Activated T-helper 17 cell treated with anti-CD3 and anti-CD28 coated beads, Interleukin-2, amount 50 U/mL, for 72 hours (primary cell): ENCODE measurements around the gene NUTM2E. TPM values are rescaled to one million over a fixed set of nuclear protein-coding genes. Genes with fewer than 3 reads are reported as not detected.
"Not testable (repeated sequence)": the region's sequence is repeated elsewhere in the genome, so short reads cannot be mapped to it uniquely, and the experiment has no call there.

ENCODE experiments used
- ATAC-seq: fragments of 150-1000 bp; cut with Tn5 transposase; replicated peaks from 2 replicates; pipeline ENCODE4 v1.10.0; 2021; ENCODE audit warnings: mild to moderate bottlenecking, moderate library complexity
- H3K27ac Mint-ChIP-seq: one replicate; pipeline ENCODE4 v1.8.0; 2022; ENCODE audit warnings: mixed read lengths
- H3K27me3 Mint-ChIP-seq: one replicate; pipeline ENCODE4 v1.8.0; 2022; ENCODE audit warnings: mixed read lengths
- H3K36me3 Mint-ChIP-seq: one replicate; pipeline ENCODE4 v1.8.0; 2022; ENCODE audit warnings: low read depth, mild to moderate bottlenecking, mixed read lengths
- H3K4me1 Mint-ChIP-seq: one replicate; pipeline ENCODE4 v1.8.0; 2022; ENCODE audit warnings: mixed read lengths
- H3K4me3 Mint-ChIP-seq: one replicate; pipeline ENCODE4 v1.8.0; 2022; ENCODE audit warnings: mild to moderate bottlenecking, mixed read lengths
- H3K9me3 Mint-ChIP-seq: one replicate; pipeline ENCODE4 v1.8.0; 2022; ENCODE audit warnings: mixed read lengths
- total RNA-seq, 2 donors: library from RNA; stranded (reverse); gene quantifications; one replicate each; pipeline ENCODE4 v1.2.3, GENCODE V29; 2022

The NUTM2E gene, protein sequence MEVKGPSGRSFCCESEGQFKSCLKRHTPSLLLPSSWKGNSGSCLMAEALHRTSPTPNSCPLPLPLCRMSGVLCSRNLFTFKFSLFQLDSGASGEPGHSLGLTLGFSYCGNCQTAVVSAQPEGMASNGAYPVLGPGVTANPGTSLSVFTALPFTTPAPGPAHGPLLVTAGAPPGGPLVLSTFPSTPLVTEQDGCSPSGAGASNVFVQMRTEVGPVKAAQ (N-terminal part only)
- under 1 TPM in 1 of 2 donors, not detected in 1; 0.28 TPM for total RNA-seq

DNA sequence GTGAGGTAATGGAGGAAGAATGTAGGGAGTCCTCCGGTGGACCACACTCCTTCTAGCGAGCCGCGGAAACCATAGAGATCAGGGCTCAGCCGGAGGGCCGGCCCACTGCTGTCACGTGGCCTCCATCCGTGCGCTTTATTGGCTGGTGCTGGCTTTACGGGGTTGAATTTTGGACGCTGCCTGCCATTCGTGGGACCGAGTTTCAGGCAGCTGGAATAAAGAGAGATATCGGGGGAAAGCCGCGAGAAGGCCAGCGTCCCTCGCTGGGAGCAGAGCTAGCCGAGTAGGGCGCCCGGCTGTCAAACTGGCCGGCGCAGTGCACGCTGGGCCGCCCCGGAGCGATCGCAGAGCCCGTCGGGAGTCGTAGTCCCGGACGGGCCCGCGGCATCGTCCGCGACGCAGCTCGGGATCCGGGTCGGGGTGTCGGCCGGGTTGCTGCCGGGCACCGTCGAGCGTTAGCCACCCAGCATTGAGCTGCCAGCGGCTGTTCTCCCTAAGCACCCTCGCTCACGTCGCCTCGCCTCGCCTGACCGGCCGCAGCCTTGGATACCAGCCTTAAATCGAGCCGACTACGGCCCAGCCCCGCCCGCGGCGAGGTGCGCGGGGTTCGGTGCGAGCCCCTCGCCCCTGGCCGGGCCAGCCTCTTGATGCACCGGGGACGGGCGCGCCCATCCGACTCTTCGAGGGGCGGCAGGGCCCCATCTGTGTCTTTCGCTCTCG lies at the start of gene NUTM2E:
TSS of gene NUTM2E (plus strand) at position 244 of the 720 bp plus-strand sequence. CDS start 15,002 bp downstream, outside the sequence.
- H3K9me3 Mint-ChIP-seq, H3K4me1 Mint-ChIP-seq, H3K27me3 Mint-ChIP-seq, H3K36me3 Mint-ChIP-seq: not testable (repeated sequence)
- H3K4me3 Mint-ChIP-seq, result peak within 1 kb of the TSS; percentile 89
- ATAC-seq, result peak; percentile 91
- peak within 1 kb of the TSS; percentile 95 for H3K27ac Mint-ChIP-seq

DNA sequence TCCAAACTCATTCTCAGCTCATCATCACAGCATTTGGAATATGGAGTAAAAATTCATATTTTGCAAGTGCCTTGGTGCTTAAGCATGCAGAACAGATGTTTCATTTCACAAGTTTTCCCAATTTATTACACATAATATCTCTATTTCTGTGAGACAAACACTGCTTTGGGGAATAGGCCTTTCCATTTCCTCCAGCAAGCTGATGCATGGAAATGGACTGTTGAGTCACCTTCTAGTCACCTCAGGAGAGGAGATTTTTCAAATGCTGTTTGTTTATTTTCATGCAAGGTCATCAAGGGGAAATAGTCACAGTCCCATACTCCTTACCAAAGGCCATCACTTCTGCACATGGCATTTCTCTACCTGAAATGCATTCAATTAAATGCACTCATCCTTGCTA lies 48.5 kb upstream of the NUTM2E start:
- H3K4me1 Mint-ChIP-seq, H3K9me3 Mint-ChIP-seq: not testable (repeated sequence)

DNA sequence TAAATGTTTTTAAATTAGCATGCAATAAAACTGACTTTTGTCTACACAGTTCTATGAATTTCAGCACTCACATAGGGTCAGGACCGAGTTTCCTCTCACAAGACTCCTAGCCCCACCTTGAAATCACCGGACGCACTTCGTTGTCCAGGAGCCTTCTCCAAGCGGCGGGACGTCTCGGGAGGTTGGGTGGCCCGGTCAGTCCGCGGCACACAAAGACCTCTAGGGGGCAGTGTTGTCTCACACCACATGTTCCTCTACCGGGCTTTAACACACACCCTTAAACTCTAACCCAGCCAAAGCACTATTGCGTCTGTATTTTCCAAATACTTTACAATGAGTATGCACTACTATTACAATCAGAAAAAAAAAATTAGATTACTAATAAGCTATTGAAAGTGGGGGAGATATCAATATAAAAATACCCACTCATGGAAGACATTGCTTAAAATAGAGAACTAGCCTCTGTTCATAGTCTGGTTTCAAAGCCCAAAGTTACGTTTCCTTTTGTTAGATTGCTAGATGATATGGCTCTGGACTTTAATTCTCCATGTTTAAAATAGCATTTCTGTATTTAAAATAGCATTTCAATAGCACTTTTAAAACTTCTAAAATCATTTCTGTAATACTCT lies 47.1 kb upstream of the NUTM2E start:
- H3K4me1 Mint-ChIP-seq, H3K9me3 Mint-ChIP-seq, H3K4me3 Mint-ChIP-seq, H3K36me3 Mint-ChIP-seq, H3K27ac Mint-ChIP-seq, H3K27me3 Mint-ChIP-seq: not testable (repeated sequence)
- peak; percentile 92 for ATAC-seq

More for the DNA sequence above, 48.5 kb upstream of the NUTM2E start:
- not testable (repeated sequence) for H3K27me3 Mint-ChIP-seq, H3K36me3 Mint-ChIP-seq, ATAC-seq, H3K27ac Mint-ChIP-seq, H3K4me3 Mint-ChIP-seq

DNA sequence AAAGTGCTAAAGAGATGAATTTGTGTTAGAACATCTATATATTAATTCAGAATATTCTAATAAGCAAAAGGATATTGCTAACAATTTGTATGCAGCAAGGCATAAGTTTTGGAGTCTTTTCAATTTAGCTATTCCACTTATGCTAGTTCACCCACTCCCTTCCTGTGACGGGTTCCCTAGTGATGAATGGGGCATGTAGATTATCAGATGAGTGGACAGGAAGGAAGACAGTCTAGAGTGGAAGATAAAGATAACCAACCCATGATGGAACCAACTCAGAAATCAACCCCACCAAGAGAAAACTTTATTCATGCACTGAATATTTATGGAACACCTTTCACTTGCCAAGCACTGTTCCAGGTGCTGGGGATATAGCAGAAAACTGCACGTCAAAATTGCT lies 46.5 kb upstream of the NUTM2E start:
- not testable (repeated sequence) for H3K4me1 Mint-ChIP-seq, H3K27me3 Mint-ChIP-seq, ATAC-seq, H3K4me3 Mint-ChIP-seq, H3K9me3 Mint-ChIP-seq, H3K36me3 Mint-ChIP-seq, H3K27ac Mint-ChIP-seq

DNA sequence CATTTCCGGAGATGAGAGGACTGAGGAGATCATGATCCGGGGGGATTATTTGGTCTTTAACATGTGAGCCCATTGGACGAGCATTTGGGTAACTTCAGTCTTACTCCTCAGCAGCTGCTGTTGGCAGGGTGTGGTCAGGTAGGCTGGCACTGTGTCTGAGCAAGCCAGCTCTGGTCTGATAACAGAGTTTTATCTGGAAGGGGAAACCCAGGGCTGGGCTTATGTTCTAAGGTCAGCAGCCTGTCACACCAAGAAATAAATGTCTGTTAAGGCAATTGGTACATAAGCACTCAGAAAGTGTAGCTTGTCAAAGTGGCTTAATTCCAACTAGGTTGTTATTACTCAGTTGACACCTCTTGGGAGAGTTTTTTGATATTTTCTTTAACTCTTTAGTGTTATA lies 45.0 kb upstream of the NUTM2E start:
- not testable (repeated sequence) for H3K36me3 Mint-ChIP-seq, H3K4me1 Mint-ChIP-seq, ATAC-seq, H3K9me3 Mint-ChIP-seq, H3K27me3 Mint-ChIP-seq, H3K27ac Mint-ChIP-seq, H3K4me3 Mint-ChIP-seq

DNA sequence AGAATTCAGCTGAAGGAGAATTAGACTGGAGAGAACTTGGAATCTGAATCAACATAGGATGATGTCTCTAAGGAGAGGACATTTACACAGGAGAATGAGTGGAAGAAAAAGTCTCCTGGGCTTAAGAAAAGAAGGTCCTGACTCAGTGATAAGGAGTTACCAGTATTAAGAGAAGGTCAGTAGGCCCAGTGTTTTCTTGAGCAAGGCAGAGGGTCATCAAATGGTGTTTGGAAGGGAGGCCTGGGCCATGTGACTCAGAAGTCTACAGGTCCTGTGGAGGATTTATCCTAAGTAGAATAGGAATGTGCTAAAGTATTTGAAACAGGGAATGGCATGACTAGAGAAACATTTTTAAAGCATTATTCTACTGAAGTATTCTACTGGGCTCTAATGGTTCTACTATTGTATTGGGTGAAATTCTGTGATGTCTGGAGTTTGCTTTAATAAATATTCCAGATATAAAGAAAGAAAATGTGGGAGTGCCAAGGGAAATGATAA lies 39.0 kb upstream of the NUTM2E start:
- not testable (repeated sequence) for H3K9me3 Mint-ChIP-seq, H3K27ac Mint-ChIP-seq, ATAC-seq, H3K27me3 Mint-ChIP-seq, H3K4me1 Mint-ChIP-seq, H3K4me3 Mint-ChIP-seq
- peaks cover 10% of the 10 kb centered on the region for H3K36me3 Mint-ChIP-seq

DNA sequence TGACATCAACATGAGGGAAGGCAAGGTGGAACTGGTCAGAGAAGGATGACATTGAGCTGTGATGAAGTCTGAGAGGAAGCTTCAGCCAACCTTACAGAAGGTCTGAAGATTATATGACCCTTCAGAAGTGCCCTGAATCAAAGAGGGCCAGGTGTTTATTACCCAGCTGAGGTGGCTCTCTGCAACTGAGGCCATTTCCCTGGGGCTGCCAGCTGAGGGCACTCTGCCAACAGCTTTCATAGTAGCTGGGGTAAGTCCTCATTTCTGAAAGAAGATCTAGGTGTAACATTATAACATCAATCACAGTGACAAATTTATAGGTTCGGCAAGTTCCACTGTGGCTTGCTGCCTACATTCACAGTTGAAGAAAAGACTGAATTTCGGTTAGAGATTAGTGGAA lies 37.2 kb upstream of the NUTM2E start:
- not testable (repeated sequence) for H3K9me3 Mint-ChIP-seq, H3K27me3 Mint-ChIP-seq, H3K4me3 Mint-ChIP-seq, H3K27ac Mint-ChIP-seq, H3K4me1 Mint-ChIP-seq
- peak; percentile 52 for ATAC-seq
- H3K36me3 Mint-ChIP-seq, result peaks cover 18% of the 10 kb centered on the region

DNA sequence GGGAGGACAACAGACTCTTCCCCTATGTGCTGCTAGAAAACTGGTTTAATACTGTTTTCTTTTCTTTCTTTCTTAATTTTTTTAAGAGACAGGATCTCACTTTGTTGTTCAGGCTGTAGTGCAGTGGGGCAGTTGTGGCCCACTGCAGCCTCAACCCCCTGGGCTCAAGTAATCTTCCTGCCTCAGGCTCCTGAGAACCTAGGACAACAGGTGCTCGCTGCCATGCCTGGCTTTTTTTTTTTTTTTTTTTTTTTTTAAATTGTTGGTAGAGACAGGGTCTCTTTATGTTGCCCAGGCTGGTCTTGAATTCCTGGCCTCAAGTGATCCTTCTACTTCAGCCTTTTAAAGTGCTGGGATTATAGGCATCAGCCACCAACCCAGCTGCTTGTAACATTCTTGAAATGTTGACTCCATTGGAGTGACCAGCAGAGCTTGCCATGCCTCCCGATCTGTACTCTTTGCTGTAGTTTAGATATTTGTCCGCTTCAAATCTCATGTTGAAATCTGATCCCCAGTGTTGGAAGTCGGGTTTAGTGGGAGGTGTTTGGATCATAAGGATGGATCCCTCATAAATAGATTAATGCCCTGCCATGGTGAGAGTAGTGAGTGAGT lies 34.5 kb upstream of the NUTM2E start:
- H3K36me3 Mint-ChIP-seq, result peaks cover 12% of the 10 kb centered on the region
- H3K9me3 Mint-ChIP-seq, H3K27ac Mint-ChIP-seq: not testable (repeated sequence)

DNA sequence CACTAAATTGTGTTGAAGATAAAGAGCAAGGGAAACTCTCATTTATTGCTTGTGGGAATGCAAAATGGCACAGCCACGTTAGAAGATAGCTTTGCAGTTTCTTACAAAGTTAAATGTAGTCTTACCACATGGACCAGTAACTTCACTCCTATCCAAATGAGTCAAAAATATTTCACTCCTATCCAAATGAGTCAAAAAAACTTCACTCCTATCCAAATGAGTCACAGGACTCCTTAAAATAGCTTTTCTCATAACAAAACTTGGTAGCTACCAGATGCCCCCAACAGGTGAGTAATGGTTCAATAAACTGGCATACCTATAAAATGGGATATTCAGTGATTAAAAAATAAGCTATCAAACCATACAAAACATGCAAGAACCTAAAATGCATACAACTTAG lies 27.2 kb upstream of the NUTM2E start:
- H3K36me3 Mint-ChIP-seq, result peaks cover 24% of the 10 kb centered on the region
- not testable (repeated sequence) for H3K9me3 Mint-ChIP-seq, H3K27me3 Mint-ChIP-seq, H3K4me1 Mint-ChIP-seq
- peak overlapping the region; percentile 47 for H3K4me3 Mint-ChIP-seq
- peak overlapping the region; percentile 80 for H3K27ac Mint-ChIP-seq
- ATAC-seq, result peak; percentile 98

More for the DNA sequence above, 34.5 kb upstream of the NUTM2E start:
- not testable (repeated sequence) for H3K4me3 Mint-ChIP-seq, ATAC-seq, H3K27me3 Mint-ChIP-seq, H3K4me1 Mint-ChIP-seq

DNA sequence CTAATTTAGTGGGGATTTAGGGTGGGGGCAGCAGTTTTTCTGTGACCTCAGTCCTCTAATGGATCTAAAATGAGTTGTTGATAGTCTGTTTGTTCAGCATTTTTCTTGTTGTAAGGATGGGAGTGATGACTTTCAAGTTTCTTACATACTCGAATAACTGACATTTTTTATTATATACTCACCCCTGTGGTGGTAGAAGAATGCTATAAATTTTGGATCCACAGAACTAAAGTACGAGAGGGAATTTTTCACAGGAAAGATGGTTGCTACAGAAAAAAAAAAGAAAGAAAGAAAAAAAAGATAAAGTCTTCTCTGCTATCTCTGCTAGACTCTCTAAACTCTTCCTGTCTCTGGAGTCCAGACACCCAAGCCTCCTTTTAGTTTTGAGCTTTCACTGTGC lies 20.7 kb upstream of the NUTM2E start:
- peaks cover 20% of the 10 kb centered on the region for H3K36me3 Mint-ChIP-seq
- not testable (repeated sequence) for H3K4me1 Mint-ChIP-seq, H3K27ac Mint-ChIP-seq, H3K27me3 Mint-ChIP-seq, H3K9me3 Mint-ChIP-seq, ATAC-seq, H3K4me3 Mint-ChIP-seq

DNA sequence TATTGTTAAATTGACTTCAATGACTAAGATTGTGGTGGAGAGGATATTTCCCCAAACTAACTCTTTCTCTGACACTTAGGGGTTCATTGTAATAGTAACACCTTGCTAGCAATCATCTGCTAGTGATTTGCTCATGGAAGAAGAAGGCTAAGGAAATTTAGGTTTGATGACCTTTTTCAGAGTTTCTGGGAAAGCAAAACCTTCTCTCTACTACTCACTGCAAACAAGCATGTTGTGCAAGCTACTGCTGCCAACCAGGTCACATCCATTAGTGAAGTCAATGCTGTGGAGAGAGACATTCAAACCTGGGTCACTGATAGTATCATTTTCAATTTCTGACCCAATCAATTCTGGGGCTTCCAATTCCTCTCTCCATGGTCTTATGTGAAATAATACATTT lies 14.6 kb upstream of the NUTM2E start:
- not testable (repeated sequence) for H3K27me3 Mint-ChIP-seq, H3K4me3 Mint-ChIP-seq, H3K9me3 Mint-ChIP-seq, H3K4me1 Mint-ChIP-seq, ATAC-seq, H3K27ac Mint-ChIP-seq
- H3K36me3 Mint-ChIP-seq, result peaks cover 14% of the 10 kb centered on the region

DNA sequence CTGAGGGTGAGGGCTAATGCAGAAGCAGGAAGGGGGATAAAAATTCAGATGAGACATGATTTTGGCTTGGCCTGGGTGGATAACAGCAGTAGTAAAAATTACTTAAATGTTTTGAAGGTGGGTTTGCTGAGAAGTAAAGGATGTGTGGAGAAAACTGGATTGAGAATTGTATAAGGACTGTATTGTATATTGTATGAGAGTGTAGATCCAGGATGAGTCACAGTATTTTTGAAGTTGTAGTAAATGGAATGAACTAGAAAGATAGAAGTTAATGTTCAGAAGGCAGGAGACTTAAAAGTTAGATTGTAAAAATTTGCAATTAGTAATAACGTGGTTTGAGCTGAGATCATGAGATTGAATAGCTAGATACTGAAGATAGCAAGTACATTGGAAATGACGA lies 10.2 kb upstream of the NUTM2E start:
- not testable (repeated sequence) for H3K4me1 Mint-ChIP-seq, ATAC-seq, H3K9me3 Mint-ChIP-seq, H3K27ac Mint-ChIP-seq, H3K4me3 Mint-ChIP-seq, H3K27me3 Mint-ChIP-seq
- H3K36me3 Mint-ChIP-seq, result peaks cover 25% of the 10 kb centered on the region

DNA sequence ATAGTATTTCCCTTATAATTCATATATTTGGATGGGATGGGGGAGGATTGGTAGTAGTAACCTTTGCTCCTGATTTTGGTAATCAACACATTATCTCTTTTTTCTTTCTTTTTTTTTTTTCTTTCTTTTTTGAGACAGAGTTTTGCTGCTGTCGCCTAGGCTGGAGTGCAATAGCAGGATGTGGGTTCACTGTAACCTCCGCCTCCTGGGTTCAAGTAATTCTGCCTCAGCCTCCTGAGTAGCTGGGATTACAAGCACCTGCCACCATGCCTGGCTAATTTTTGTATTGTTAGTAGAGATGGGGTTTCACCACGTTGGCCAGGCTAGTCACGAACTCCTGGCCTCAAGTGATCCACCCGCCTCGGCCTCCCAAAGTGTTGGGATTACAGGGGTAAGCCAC lies 3.2 kb upstream of the NUTM2E start:
- Mint-ChIP-seq H3K27ac (peak overlapping the region; percentile 90), H3K4me3 (peak overlapping the region; percentile 89), H3K36me3 (peaks cover 13% of the 10 kb centered on the region)
- H3K27me3 Mint-ChIP-seq, H3K9me3 Mint-ChIP-seq, H3K4me1 Mint-ChIP-seq: not testable (repeated sequence)
- ATAC-seq, result peak; percentile 4

DNA sequence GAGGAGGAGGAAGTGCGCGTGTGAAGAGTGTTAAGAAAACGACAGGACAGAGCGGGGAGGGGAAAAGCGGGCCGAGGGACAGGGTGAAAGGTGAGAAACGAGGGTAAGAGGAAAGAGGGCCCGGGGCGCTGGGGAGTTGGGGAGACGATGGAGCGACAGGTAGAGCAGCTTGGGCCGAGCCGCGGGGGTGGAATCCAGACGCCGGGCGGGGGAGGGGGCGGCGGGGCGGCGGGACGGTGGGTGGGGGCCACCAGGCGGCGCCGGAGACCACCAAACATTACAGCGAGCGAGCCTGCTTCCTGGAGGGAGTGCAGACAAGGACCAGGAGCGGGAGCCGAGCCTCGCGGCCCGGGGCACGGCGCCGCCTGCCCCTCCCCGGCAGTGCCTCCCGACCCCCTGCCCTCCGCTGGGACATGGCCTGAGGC lies 940 bp upstream of the NUTM2E start:
- H3K27ac Mint-ChIP-seq, result peak overlapping the region; percentile 95
- not testable (repeated sequence) for H3K9me3 Mint-ChIP-seq, H3K4me1 Mint-ChIP-seq, H3K27me3 Mint-ChIP-seq, H3K36me3 Mint-ChIP-seq
- peak; percentile 4 for ATAC-seq
- H3K4me3 Mint-ChIP-seq, result peak overlapping the region; percentile 89

DNA sequence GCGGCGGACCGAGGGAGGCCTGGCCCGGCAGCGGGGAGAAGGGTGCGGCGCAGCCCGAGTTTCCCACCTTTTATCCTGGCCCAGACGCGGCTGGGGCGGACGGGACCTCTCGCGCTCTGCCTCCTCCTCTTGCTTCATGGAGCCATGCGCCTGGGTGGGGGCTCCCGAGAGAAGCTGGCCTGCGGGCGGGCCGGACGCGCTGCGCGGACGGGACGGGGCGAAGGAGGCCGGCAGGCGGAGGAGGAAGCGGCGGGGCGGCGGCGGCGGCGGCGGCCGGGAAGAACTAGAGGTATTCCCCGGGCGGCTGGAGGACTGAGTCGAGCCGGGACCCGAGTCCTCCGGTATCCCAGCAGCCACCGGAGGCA lies 426 bp upstream of the NUTM2E start:
- H3K4me1 Mint-ChIP-seq, H3K9me3 Mint-ChIP-seq, H3K27ac Mint-ChIP-seq, H3K36me3 Mint-ChIP-seq, ATAC-seq, H3K27me3 Mint-ChIP-seq: not testable (repeated sequence)
- H3K4me3 Mint-ChIP-seq, result peak overlapping the region; percentile 61
